NCI-H2227 (cell line): ENCODE data around the gene CDON.
"Not testable (repeated sequence)": the region's sequence is repeated elsewhere in the genome, so short reads cannot be mapped to it uniquely, and the experiment has no call there.

Source experiments
- DNase-seq: peaks from one replicate; lab custom pipeline; 2025; ENCODE audit not compliant: unreplicated experiment; lab: John Stamatoyannopoulos, UW

The CDON gene

GRCh38 chr11:126046570-126047195 is 16.0 kb downstream of the CDON start:
- no peak for DNase-seq

- no peak for DNase-seq
Observed at GRCh38 chr11:126039485-126040271, 23.0 kb downstream of the CDON start.

- no peak for DNase-seq
Observed at GRCh38 chr11:126035718-126036117, 26.9 kb downstream of the CDON start.

- no peak for DNase-seq
Observed at GRCh38 chr11:126034933-126035425, 27.7 kb downstream of the CDON start.

DNA sequence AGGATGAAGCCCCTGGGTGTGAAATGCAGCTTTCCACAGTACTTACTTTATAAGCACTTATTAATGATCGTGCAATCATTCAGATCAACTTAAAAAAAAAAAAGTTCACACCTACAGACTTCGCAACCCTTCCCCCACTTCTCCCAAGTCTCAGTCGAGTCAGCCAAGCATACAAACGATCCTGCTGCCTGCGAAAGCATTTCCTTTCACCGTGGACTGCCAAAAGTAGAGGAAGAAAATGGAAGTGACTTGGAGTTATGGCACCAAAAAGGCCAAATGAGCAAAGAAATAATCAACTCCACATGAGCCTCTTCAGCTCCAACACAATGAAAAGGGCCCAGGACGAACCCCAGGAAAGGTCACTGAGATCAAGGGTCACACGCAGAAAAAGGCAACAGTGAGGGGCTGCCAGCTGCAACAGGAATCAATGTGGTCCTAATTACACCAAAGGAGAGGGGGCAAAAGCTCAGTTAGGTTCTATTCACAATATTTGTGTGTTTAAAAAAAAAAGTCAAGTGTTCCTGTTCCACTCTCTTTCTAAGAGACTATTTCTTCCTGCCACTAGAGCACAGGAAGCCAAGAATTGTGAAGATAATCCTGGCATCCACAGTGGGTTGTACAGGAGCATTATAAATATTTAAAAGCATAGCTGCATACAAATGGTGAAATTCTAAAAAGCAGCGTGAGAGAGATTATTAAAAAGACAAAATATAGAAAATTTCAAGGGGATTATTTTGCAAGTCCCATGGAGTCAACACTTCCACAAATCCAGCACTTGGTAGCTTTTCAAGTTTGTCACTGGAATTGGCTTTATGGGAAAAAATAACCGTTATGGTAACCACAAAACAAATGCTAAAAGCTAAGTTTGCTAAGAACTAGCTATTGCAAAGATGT is 28.4 kb downstream of the CDON start:
- no peak for DNase-seq

- no peak for DNase-seq
Observed at GRCh38 chr11:126032375-126032774, 30.3 kb downstream of the CDON start.

GRCh38 chr11:126029805-126030204 is 32.9 kb downstream of the CDON start:
- DNase-seq, result no peak

DNA sequence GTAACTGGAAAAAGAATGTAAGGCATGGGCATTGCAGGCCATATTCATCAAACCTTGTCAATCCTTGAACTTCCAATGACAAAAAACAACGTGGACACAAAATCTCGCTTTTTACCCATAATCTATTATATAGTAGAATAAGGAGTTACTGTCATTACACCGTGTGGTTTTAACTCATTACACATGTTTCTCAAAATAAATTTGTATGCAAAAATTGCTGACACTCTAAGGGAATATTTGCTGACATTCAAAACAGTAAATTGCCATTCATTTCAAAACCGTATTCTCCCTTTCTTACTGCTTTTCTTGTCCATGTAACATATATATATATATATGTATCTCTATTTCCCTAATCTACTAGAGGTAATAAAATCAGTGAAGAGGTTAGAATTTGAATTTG is 33.4 kb downstream of the CDON start:
- DNase-seq, result no peak

DNA sequence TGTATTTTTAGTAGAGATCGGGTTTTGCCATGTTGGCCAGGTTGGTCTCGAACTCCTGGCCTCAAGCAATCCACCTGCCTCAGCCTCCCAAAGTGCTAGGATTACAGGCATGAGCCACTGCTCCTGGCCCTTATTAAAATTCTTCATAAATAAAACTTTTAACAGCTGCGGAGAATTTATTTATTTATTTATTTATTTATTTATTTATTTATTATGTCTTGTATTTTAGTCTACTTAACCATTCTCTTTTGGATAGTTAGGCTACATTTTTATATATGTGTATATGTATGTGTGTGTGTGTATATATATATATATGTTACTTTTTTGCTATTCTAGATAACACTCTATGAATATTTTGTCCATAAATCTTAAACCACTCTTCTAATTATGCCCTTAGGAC is 34.1 kb downstream of the CDON start:
- DNase-seq, result not testable (repeated sequence)

DNA sequence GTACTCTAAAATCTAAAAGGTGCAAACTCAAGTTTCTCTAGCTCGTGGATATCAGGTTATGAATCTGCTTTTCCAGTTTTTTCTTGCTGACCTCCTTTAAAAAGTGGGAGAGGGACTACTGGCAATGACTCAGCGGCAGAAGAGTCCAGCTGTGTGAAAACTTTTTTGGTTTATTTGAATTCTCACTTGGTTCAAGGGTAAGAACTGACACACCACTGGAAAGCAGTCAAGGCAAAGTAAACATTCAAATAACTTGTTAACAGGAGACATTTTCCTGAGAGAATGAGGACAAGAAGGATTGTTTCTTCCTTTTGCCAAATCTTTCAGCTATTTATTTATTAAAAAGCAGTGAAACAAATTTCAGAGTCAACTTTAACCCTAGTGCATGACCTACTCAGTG is 36.1 kb downstream of the CDON start:
- DNase-seq, result no peak

DNA sequence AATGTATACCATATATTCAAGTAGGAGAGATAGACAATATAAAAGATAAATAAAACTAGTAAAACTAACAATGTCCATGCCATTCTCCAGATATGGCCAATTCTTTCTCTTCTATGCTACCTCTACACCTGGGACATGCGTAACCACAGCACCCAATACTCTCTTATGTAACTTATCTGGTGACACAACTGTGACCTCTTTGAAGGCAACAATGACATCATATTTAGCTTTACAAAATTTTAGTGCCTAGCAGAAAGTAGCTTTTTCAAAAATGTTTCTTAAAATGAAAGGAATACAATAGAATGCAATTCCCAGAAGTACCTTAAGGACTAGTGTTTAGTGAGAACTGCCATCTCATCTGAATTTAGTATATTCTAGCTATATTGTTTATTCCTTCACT is 36.8 kb downstream of the CDON start:
- DNase-seq, result no peak

DNA sequence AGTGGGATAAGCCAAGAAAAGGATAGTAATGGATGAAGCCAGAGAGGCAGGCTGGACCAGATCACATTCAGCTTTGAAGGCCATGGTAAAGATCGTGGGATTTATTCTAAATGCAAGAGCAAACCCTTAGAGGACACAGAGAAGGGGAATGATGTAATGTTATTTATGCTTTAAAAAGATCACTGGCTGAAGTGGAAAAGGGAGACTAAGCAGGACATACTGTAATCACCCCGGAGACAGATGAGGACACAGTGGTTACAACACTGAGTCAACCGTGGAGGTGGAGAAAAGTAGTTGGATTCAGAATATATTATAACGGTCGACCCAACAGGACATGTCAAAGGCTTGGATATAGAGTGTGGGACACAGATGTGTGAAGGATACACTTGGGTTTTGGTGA is 38.5 kb downstream of the CDON start:
- DNase-seq, result no peak

DNA sequence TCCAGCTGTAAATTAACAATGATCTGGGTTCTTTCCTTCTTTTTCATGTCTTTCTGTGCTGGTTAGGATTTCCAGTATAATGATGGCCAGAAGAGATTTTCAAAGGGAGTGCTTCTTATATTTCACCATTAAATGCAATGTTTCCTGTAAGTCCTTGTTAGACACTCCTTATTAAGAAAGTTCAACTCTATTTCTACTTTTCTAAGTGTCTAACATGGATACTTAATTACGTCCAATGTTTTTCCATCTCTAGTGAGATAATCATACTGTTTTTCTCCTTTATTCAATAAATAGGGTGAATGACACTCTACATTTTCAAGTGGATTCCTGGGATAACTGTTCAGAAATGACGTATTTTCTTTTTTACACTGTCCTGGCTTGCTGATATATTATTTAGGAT is 49.8 kb downstream of the CDON start:
- no peak for DNase-seq

DNA sequence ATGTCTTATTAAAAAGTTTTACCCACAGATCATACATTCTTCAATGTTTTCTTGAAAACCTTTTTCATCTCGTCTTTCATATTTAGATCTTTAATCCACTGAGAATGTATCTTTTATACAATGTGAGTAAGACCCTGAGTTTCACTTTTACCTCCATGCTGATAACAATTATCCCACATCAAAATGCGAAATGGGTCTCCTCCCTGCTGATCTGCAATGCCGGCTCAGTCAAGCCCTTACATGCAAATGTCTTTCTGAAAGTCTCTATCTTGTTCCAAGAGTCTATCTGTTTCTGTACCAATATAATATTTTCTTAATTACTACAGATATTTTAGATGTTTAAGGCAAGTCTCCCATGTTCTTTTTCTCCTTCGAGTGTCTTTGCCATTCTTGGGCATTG is 50.9 kb downstream of the CDON start:
- no peak for DNase-seq

DNA sequence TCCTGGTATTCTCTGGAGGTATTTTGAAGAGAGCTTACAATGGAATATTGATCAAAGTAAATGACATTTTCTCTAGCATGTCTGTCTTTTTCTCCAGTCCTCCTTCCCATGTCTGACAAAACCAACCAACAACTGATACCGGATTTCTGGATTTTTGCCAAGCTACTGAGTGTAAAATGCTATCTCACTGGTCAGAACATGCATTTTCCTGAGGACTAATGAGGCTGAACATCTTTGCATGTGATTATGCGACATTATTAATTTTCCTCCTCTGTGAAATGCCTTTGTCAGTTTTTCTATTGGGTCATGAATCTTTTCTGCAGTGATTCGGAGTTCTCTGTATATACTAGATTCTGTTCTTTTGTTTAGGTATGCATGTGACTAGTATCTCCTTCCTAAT is 51.4 kb downstream of the CDON start:
- DNase-seq, result no peak

- DNase-seq, result no peak
Observed at GRCh38 chr11:126008956-126009355, 53.7 kb downstream of the CDON start.

DNA sequence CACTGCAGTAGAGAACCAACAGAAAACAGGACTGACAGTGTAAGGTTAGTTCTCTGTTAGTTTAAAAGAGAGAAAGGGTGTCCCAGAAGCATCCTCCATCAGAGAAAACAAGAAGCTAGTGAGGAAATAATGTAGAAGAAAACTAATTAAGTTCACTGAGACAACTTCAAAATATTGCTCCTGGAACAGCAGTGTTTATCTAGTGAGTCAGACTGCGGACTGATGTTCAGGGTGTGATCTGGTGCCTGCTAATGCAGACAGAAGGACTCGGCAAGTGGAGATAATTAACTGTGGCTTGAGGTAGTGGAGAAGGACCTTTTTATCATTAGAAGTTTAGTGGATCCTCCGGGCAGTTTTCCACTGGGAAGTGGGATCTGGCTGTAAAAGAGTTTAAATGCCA is 55.4 kb downstream of the CDON start:
- DNase-seq, result no peak

DNA sequence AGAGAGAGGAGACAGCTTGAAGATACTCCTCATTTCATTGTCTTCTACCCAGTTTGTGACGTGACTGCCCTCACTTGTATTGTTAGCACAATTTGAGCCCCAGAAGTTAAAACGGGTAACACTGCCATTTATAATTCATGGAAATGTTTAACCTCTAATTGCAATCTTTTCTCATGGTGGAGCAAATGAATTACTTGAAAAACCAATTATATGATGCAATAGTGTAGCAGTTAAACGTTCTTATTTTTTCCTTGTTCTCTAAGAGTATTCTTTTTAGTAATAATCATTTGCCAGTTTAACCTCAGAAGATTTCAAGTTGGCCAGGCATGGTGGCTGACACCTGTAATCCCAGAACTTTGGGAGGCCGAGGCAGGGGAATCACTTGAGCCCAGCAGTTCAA is 56.6 kb downstream of the CDON start:
- DNase-seq, result no peak

- DNase-seq, result no peak
Observed at GRCh38 chr11:126002181-126002580, 60.5 kb downstream of the CDON start.

DNA sequence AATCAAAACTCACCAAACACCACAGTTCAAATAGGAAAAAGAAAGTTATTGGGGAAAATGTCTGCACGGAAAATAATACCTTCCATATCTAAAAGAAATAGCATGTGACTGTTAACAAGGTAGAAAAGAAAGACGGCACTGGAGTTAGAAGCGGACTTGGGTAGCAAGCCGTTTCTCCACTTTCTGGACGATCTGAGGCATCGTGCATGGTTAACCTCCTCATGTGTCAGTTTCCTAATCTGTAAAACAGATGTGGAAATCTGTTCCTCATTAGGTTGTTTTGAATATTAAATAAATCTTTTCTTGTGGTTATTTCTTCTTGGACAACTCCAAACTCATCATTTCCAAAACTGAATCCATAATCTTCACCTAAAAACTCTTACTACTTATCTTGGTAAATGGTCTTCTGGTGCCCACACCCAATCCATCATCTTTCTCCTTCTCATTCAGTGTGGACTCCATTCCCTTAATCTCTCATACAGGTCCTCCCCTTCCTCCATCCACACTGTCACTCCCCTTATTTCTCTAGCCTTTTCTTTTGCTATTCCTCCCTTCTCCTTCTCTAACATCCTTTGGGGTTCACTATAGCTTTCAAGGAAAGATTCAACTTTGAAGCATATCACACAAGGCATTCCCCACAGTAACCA is 63.3 kb downstream of the CDON start:
- no peak for DNase-seq

- no peak for DNase-seq
Observed at GRCh38 chr11:125998267-125998666, 64.4 kb downstream of the CDON start.
